ENCODE results near the gene AGPS. TPM values are rescaled to one million over a fixed set of nuclear protein-coding genes. Genes with fewer than 3 reads are reported as not detected.

Gene AGPS
- polyA plus RNA-seq, 3 donors: 7.1 to 26.9 (median 16.7) TPM

- H3K4me3 ChIP-seq (replicated peaks in 1 of 3; ENCODE audit: low read depth in 2 of 3, low read length in 3 of 3): no peak overlapping the region
- no peak overlapping the region for H3K4me2 ChIP-seq (replicated peaks; ENCODE audit: extremely low read depth, low read length, poor library complexity, severe bottlenecking)
- no peak for DNase-seq
- H3K4me3 Mint-ChIP-seq: no peak overlapping the region
- no peaks in the 10 kb centered on the region for H3K4me1 Mint-ChIP-seq
- no peak overlapping the region for H2AFZ ChIP-seq (ENCODE audit: insufficient read depth, low read depth, low read length, poor library complexity, severe bottlenecking)
- H3K27ac Mint-ChIP-seq: peak overlapping the region in 1 of 7 donors; percentile 72
- no peaks in the 10 kb centered on the region for H3K79me2 ChIP-seq (ENCODE audit: insufficient read depth, low read length)
- intact Hi-C loops (cut with micrococcal nuclease): no loop called here
- H3K36me3 ChIP-seq (replicated peaks in 1 of 2; ENCODE audit: control insufficient read depth in 1 of 2, insufficient read depth in 2 of 2, low read length in 2 of 2): no peaks in the 10 kb centered on the region
- H4K20me1 ChIP-seq (ENCODE audit: insufficient read depth, low read length): no peaks in the 10 kb centered on the region
- no peaks in the 10 kb centered on the region for H3K27me3 ChIP-seq (ENCODE audit: control insufficient read depth in 2 of 2, insufficient read depth in 2 of 2, low read length in 2 of 2)
- H3K4me1 ChIP-seq (ENCODE audit: control insufficient read depth in 1 of 2, insufficient read depth in 2 of 2, low read length in 2 of 2): no peaks in the 10 kb centered on the region
- TF ChIP-seq CTCF (IDR thresholded peaks at IDR 0.05): no peak
- no peak overlapping the region for H3K9ac ChIP-seq (ENCODE audit: insufficient read depth, low read length, poor library complexity, severe bottlenecking)
- WGBS (ENCODE audit: insufficient coverage): 91% methylated on average over 4 of the region's 5 CpGs
- no peak overlapping the region for H3K27ac ChIP-seq (ENCODE audit: low read depth in 1 of 2, low read length in 2 of 2)
- H3K9me3 Mint-ChIP-seq: peaks cover 0 to 1% (median 0%) of the 10 kb centered on the region in 7 donors
- no peaks in the 10 kb centered on the region for H3K36me3 Mint-ChIP-seq
- H3K9me3 ChIP-seq (replicated peaks in 1 of 2; ENCODE audit: control insufficient read depth in 1 of 2, insufficient read depth in 1 of 2, low read length in 2 of 2): no peaks in the 10 kb centered on the region
- peaks cover 0 to 12% (median 1%) of the 10 kb centered on the region in 3 donors for H3K27me3 Mint-ChIP-seq (ENCODE audit: low read depth in 3 of 3)
Measured at GRCh38 chr2:177585234-177585863, 192.8 kb downstream of the AGPS start.

- Mint-ChIP-seq H3K27me3 (ENCODE audit: low read depth in 3 of 3) (peaks cover 0 to 10% (median 1%) of the 10 kb centered on the region in 3 donors), H3K27ac (no peak overlapping the region), H3K4me1 (peaks cover 2% of the 10 kb centered on the region), H3K36me3 (no peaks in the 10 kb centered on the region), H3K4me3 (no peak overlapping the region), H3K9me3 (peaks cover 0 to 1% (median 0%) of the 10 kb centered on the region in 7 donors)
- Histone ChIP-seq H3K27ac (ENCODE audit: low read depth in 1 of 2, low read length in 2 of 2) (no peak overlapping the region), H3K4me3 (replicated peaks in 1 of 3; ENCODE audit: low read depth in 2 of 3, low read length in 3 of 3) (no peak overlapping the region), H3K27me3 (ENCODE audit: control insufficient read depth in 2 of 2, insufficient read depth in 2 of 2, low read length in 2 of 2) (no peaks in the 10 kb centered on the region), H3K36me3 (replicated peaks in 1 of 2; ENCODE audit: control insufficient read depth in 1 of 2, insufficient read depth in 2 of 2, low read length in 2 of 2) (no peaks in the 10 kb centered on the region), H4K20me1 (ENCODE audit: insufficient read depth, low read length) (no peaks in the 10 kb centered on the region), H3K79me2 (ENCODE audit: insufficient read depth, low read length) (no peaks in the 10 kb centered on the region), H3K4me2 (replicated peaks; ENCODE audit: extremely low read depth, low read length, poor library complexity, severe bottlenecking) (no peak overlapping the region), H3K9me3 (replicated peaks in 1 of 2; ENCODE audit: control insufficient read depth in 1 of 2, insufficient read depth in 1 of 2, low read length in 2 of 2) (no peaks in the 10 kb centered on the region), H3K9ac (ENCODE audit: insufficient read depth, low read length, poor library complexity, severe bottlenecking) (no peak overlapping the region), H3K4me1 (ENCODE audit: control insufficient read depth in 1 of 2, insufficient read depth in 2 of 2, low read length in 2 of 2) (no peaks in the 10 kb centered on the region), H2AFZ (ENCODE audit: insufficient read depth, low read depth, low read length, poor library complexity, severe bottlenecking) (no peak overlapping the region)
- TF ChIP-seq CTCF (IDR thresholded peaks at IDR 0.05): no peak
- no CpG with 5 or more reads among the region's 1 CpG for WGBS (ENCODE audit: insufficient coverage)
- intact Hi-C loops (cut with micrococcal nuclease): no loop called here
- DNase-seq: no peak
Measured at GRCh38 chr2:177586154-177586553, 193.6 kb downstream of the AGPS start.

All from CD14-positive monocyte (primary cell).